Measurements from ENCODE around the gene FAM3C.
"Not testable (repeated sequence)": the region's sequence is repeated elsewhere in the genome, so short reads cannot be mapped to it uniquely, and the experiment has no call there.

Gene FAM3C

GRCh38 chr7:121334875-121335648, 61.0 kb downstream of the FAM3C start:
- no peak for DNase-seq (ENCODE audit: low read depth in 1 of 2, low spot score in 1 of 2)

DNA sequence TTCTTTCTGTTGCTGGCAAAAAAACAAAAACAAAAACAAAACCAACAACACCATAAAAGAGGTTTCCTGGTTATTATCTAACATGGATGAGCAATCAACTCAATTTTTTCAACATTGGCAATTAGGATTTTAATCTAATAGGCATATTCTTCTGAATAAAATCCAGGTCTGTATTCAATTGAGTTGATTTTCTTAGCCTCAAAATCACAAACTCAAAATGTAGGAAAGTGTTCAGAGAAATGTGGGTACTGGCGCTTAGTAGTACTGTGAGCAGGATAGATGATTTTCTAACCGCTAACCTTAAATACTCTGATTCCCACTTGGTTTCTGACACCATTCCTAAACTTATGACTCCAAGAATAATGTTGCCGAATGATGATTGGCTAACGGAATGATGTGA, 61.7 kb downstream of the FAM3C start:
- DNase-seq (ENCODE audit: low read depth in 1 of 2, low spot score in 1 of 2) = no peak

- no peak for DNase-seq (ENCODE audit: low read depth in 1 of 2, low spot score in 1 of 2)
Observed at GRCh38 chr7:121331574-121331973, 64.5 kb downstream of the FAM3C start.

GRCh38 chr7:121331048-121331447, 65.1 kb downstream of the FAM3C start:
- no peak for DNase-seq (ENCODE audit: low read depth in 1 of 2, low spot score in 1 of 2)

- no peak for DNase-seq (ENCODE audit: low read depth in 1 of 2, low spot score in 1 of 2)
Observed at GRCh38 chr7:121330053-121330833, 65.9 kb downstream of the FAM3C start.

DNA sequence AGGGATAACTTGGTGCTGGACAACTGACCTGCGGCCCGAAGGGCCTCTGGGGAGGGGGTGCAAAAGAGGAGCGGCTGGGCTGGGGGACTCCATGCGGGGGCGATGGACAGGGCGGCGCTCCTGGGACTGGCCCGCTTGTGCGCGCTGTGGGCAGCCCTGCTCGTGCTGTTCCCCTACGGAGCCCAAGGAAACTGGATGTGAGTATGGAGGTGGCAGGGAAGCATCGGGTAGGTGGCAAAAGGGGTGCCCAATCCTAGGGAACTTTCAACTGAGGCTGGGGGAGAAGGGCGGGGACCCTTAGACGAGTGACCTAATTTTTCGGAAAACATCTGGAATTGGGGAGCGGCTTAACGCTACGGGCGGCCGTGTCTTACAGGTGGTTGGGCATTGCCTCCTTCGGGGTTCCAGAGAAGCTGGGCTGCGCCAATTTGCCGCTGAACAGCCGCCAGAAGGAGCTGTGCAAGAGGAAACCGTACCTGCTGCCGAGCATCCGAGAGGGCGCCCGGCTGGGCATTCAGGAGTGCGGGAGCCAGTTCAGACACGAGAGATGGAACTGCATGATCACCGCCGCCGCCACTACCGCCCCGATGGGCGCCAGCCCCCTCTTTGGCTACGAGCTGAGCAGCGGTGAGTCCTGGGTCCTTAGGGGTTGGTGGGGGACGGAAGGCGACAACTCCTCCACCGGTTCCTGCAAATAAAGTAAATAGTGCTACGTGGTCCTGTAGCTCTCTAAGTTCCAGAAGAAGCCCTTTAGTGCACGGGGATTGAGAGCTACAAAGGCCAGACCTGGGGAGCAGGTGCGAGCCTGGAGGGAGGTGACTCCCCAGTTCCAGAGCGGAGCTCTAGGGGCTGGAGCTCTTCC, 66.7 kb downstream of the FAM3C start:
- DNase-seq (ENCODE audit: low read depth in 1 of 2, low spot score in 1 of 2) = no peak

DNA sequence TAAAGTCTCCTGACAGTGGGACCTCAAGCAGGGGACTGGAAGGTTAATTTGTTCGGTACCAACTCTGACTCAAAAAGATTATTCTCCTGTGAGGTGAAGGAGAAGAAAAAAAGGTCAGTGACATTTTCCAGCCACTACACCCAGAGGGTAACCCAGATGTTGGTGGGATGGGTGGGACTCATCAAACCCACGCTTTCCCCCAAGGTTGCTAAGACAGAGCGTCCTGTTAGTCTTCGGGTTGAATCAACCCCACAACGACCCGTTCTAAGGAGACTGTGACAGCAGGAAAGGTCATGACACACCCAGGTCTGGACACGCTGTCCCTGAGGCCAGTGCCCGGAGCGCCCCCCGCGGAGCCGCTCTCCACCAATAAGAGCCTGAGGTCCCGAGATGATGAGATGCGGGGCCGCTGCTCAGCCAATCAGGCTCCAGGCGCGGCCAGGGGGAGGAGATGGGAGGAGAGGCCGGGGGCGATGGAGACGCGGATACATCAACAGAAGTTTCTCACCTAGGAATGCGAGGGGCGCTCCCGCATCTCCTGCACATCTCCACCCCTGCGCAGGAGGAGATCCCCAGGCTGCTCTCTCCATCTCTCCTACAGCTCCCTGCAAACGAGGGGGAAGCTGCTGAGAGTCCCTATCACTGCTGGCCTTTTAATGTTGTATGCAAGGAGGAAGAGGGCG, 67.5 kb downstream of the FAM3C start, which contains the start of gene WNT16:
WNT16 (plus strand) TSS at position 493 of the 683 bp plus-strand sequence. CDS start 293 bp downstream, outside the sequence.
- no peak for DNase-seq (ENCODE audit: low read depth in 1 of 2, low spot score in 1 of 2)

DNA sequence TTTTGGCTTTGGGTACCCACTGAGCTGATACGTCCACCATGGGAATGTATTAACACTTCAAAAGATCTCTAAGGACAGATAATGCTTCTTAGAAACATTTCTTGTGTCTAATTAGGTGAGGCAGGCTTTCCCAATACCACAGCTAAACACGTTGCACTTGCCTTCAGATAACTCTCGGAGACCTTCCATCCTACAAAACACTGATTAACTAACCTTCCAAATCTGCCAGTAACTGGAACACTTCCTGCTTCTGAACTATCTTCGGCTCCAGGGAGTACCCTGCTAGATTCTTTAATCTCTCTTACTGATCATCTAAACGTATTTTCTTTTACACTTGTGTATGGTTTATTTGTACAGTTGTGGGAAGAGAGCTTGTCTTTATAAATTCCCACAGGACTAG, 68.4 kb downstream of the FAM3C start:
- DNase-seq (ENCODE audit: low read depth in 1 of 2, low spot score in 1 of 2) = no peak

GRCh38 chr7:121323515-121324302, 72.4 kb downstream of the FAM3C start:
- no peak for DNase-seq (ENCODE audit: low read depth in 1 of 2, low spot score in 1 of 2)

DNA sequence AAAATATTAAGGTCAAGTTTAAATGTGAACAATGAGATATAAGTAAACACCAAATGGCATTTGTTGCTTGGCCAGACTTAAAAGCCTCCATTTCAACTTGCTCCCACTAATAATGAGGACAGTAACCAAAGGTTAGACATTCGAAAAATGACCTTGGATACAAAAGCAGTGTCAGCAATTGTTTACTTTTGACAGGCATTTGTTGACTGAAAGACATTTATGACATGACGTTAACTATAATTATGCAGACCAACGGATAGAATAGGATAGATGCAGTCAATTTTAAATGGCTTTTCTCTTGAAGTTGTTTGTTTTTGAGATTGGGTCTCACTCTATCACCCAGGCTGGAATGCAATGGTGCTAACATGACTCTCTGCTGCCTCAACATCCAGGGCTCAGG, 73.6 kb downstream of the FAM3C start:
- DNase-seq (ENCODE audit: low read depth in 1 of 2, low spot score in 1 of 2) = no peak

DNA sequence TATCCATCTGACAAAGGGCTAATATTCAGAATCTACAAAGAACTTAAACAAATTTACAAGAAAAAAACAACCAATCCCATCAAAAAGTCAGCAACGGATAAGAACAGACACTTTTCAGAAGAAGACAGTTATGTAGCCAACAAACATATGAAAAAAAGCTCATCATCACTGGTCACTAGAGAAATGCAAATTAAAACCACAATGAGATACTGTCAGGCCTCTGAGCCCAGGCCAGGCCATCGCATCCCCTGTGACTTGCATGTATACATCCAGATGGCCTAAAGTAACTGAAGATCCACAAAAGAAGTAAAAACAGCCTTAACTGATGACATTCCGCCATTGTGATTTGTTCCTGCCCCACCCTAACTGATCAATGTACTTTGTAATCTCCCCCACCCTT, 80.9 kb downstream of the FAM3C start:
- not testable (repeated sequence) for DNase-seq (ENCODE audit: low read depth in 1 of 2, low spot score in 1 of 2)

DNA sequence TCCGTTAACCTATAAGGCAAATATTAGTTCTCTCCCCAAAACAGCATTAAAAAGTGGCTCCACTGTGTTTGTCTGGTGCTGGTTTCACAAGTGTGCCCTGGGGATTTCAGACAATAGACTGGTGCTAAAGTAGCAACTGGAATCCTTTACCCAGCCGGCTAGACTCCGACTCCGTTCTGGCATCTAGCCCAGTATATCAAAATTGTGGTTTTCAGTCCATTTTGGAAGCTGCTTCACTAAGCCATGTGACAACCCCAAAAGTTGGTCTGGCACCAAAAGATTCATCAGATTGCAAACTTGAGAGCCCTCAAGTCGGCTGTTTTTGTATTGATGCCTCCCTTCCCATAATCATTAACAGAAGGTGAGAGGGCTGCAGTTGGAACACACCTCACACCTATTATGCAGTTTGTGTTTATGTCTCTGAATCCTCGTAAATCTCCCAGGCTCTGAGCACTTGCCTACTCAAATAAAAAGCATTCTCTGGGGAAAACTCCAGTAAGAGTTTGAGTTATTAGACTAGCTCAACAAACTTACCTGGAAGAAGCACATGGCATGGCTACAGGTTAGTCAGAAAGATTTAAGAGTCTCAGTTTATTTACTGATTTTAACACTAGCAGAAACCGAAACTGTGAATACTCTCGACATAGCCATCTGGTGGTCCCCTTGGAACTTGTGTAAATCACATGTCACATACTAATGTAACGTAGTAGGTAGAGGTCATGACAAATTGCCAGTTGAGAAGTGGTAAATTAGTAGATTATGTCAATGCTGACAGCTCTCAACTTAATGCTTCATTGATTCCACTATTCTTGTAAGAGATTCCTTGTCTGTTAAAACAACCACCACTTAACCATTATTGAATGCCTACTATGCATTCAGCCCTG, 82.1 kb downstream of the FAM3C start:
- DNase-seq (ENCODE audit: low read depth in 1 of 2, low spot score in 1 of 2) = no peak

DNA sequence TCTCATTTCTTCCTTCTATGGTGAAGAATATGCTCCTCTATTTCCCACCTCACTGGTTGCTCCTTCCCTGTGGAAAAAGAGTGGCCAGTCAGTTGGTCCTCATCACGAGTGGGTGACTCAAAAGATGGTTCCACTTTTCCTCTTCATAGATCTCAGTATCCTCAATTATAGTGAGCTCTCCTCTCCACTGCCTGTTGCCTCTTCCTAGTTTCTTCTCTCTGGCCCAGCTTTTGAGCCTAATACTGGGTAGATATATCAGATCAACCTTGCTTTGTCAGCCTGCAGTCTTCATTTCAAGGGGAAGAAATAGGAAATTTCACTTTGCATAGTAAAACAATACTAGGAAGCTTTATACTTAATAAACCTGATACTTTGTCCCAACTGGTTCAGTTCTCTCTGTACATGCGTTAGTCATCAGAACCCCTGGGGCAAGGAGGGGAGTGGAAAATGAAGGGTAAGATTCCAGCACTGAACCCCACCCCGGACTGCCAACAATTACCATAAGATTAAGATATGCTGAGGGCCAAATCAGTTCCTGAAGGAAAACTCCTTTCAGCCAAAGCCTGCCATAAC, 82.8 kb downstream of the FAM3C start:
- DNase-seq (ENCODE audit: low read depth in 1 of 2, low spot score in 1 of 2) = no peak

DNA sequence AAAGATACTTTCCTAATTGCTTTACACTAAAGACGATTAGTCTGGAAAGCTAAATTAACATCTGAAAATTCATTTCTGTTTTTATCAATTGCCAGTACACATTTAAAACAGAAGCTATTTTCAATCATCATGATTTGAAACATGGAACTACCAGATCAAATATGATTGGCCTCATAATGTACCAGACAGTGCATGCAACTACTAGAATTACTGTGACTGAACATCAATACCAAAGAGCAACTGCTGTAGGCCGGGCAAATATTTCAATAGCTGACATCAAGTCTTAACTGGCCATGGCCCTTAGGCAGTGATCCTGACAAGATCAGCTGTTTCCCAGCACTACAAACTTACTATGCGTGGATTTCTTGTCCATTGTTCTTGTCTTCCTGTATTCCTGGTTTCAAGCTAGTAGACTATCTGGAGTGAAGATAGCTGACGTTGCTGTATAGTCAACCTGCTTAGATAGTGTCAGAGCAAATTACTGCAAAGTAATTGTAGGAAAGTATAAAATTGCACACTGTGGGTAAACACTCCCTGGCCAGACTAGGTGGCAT, 89.0 kb downstream of the FAM3C start:
- DNase-seq (ENCODE audit: low read depth in 1 of 2, low spot score in 1 of 2) = no peak

- DNase-seq (ENCODE audit: low read depth in 1 of 2, low spot score in 1 of 2) = no peak
Observed at GRCh38 chr7:121306565-121306964, 89.5 kb downstream of the FAM3C start.

DNA sequence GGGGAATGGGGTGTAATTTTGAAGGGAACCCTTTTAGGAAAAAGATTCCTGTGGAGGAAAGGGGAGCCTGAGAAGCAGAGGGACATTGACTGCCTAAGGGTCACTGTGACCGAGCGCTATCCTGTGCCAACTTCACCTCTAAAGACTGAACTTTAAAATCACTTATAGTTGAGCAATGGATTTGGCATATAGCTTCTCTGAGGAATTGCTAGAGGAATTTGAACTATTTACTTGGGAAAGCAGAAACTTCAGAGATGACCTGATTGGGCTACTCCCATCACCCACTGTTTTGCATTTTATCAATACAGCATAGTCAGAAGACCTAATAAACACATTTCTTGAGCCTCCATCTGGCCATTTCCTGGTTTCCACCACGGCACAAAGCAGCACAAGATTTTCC, 91.0 kb downstream of the FAM3C start:
- no peak for DNase-seq (ENCODE audit: low read depth in 1 of 2, low spot score in 1 of 2)

DNA sequence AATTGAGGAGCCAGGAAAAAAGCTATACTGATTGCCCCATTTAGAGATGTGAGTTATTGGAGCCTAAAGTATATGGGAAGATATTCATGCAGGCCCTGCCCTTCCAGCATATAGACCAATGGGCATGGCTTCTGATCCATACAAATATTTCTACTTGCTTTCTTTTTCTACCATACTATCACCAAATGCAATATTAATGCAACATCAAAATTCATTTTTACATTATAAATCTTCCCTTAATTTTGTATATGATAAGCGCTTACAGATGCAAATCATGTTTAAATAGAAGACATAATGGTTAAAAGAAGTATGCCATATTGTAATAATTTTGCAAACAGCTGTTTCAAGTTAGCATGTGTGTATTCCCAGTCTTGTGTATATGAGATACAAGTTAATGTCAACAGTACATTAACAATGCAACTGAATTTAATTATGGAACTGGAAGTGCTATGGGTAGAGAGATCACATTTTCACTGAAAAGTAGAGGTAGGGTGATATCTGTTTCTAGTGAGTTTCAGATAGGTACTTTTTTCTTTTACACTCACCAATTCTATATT, 91.9 kb downstream of the FAM3C start:
- no peak for DNase-seq (ENCODE audit: low read depth in 1 of 2, low spot score in 1 of 2)

DNA sequence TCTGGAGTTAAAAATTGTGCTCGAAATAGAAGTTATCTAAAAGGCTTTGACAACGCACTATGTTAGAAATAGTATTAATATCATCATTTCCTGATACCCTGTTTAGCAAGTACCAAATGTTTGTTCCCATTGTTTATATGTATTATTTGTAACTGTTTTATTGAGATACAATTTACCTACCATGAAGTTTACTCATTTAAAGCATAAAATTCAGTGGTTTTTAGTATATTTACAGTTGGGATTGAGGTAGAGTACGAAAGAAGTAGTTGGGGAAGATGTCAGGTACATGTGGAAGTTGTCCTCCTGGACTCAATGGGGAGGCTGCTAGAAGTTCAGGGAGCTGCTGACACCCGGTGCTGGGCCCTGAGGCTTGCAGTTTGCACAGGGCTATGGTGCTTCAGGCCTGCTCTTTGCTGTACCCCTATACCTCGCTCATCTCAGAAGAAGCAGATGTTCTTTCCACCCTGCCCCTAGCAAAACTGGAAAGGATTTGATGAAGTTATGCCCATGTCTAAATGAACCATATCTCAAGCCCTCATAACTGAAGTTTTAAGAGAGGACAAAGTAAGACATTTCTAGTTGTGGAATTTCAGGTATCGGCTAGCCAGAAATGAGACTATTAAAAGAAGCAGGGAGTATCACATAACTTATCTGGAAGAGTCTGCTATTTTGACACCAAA, 92.5 kb downstream of the FAM3C start:
- DNase-seq (ENCODE audit: low read depth in 1 of 2, low spot score in 1 of 2) = no peak

All from activated CD4-positive, alpha-beta T cell treated with anti-CD3 and anti-CD28 coated beads, Interleukin-2, amount 50 U/mL, for 24 hours (primary cell).